Natural killer cell (primary cell): ENCODE data around the gene ARMH1. TPM values are rescaled to one million over a fixed set of nuclear protein-coding genes. Genes with fewer than 3 reads are reported as not detected.

Experiments
- ATAC-seq, 3 donors: fragments of 150-1000 bp in 2 of 3; fragments of 200-7000 bp in 1 of 3; cut with Tn5 transposase; 1 replicate in 1 of 3; 2 replicates in 2 of 3; pipeline ENCODE4 v1.10.0; 2021; ENCODE audit warnings: mild to moderate bottlenecking in 2 of 3, moderate library complexity in 2 of 3
- DNase-seq, 2 donors: peaks; one replicate each; pipeline versions ENCODE4 v3.0.0 to v3.0.0-alpha.2; 2013 to 2021; ENCODE audit warnings: mixed read lengths in 1 of 2
- H3K27ac ChIP-seq: one replicate; pipeline ENCODE4 v1.5.1; 2013; ENCODE audit warnings: mild to moderate bottlenecking, low read length
- H3K27me3 ChIP-seq: one replicate; pipeline ENCODE4 v1.6.1; 2013; ENCODE audit warnings: low read length; ENCODE audit not compliant: control insufficient read depth, insufficient read depth
- H3K36me3 ChIP-seq: one replicate; pipeline ENCODE4 v1.6.1; 2013; ENCODE audit warnings: low read length; ENCODE audit not compliant: control insufficient read depth, insufficient read depth
- H3K4me1 ChIP-seq: one replicate; pipeline ENCODE4 v1.6.1; 2013; ENCODE audit warnings: low read length; ENCODE audit not compliant: control insufficient read depth, insufficient read depth
- H3K4me3 ChIP-seq: one replicate; pipeline ENCODE4 v1.5.1; 2013; ENCODE audit warnings: low read length
- H3K9me3 ChIP-seq: one replicate; pipeline ENCODE4 v1.6.1; 2013; ENCODE audit warnings: low read length; ENCODE audit not compliant: control insufficient read depth, insufficient read depth
- H3K27ac Mint-ChIP-seq, 2 donors: one replicate each; pipeline ENCODE4 v1.8.0; 2022; ENCODE audit warnings: mild to moderate bottlenecking in 2 of 2, mixed read lengths in 2 of 2, moderate library complexity in 1 of 2
- H3K27me3 Mint-ChIP-seq, 2 donors: one replicate each; pipeline ENCODE4 v1.8.0; 2022; ENCODE audit warnings: low read depth in 2 of 2, mixed read lengths in 2 of 2
- H3K36me3 Mint-ChIP-seq: one replicate; pipeline ENCODE4 v1.8.0; 2022; ENCODE audit warnings: mixed read lengths
- H3K4me1 Mint-ChIP-seq, 2 donors: one replicate each; pipeline ENCODE4 v1.8.0; 2022; ENCODE audit warnings: mixed read lengths in 2 of 2
- H3K4me3 Mint-ChIP-seq: one replicate; pipeline ENCODE4 v1.8.0; 2022; ENCODE audit warnings: mild to moderate bottlenecking, moderate library complexity, mixed read lengths
- H3K9me3 Mint-ChIP-seq, 2 donors: one replicate each; pipeline ENCODE4 v1.8.0; 2022; ENCODE audit warnings: mixed read lengths in 2 of 2
- CTCF ChIP-seq: fragments of 200-600 bp; IDR thresholded peaks from one replicate; pipeline ENCODE4 v1.8.0; 2022; ENCODE audit warnings: antibody characterized with exemption
- WGBS: methylation state at CpG from one replicate; pipeline ENCODE4 v1.1.7; 2013; ENCODE audit warnings: missing lambda C conversion rate; ENCODE audit not compliant: insufficient coverage; 5-methylcytosine and 5-hydroxymethylcytosine counted together
- intact Hi-C: fragments of 100-400 bp; cut with micrococcal nuclease; formaldehyde crosslinking; loops from one replicate; pipeline ENCODE4 v1.14.2; 2022
- total RNA-seq, 4 donors: library from RNA; stranded (reverse); fragments of 120-200 nt in 1 of 4; gene quantifications; one replicate each; pipeline versions ENCODE4 v1.2.3 to v1.2.4, GENCODE V29; 2013 to 2022

The ARMH1 gene
- total RNA-seq, 3 donors from 2014 or later (not counting 1 experiment from before 2014, with no cell fraction given), result 1.5 to 25.5 (median 5.0) TPM

DNA sequence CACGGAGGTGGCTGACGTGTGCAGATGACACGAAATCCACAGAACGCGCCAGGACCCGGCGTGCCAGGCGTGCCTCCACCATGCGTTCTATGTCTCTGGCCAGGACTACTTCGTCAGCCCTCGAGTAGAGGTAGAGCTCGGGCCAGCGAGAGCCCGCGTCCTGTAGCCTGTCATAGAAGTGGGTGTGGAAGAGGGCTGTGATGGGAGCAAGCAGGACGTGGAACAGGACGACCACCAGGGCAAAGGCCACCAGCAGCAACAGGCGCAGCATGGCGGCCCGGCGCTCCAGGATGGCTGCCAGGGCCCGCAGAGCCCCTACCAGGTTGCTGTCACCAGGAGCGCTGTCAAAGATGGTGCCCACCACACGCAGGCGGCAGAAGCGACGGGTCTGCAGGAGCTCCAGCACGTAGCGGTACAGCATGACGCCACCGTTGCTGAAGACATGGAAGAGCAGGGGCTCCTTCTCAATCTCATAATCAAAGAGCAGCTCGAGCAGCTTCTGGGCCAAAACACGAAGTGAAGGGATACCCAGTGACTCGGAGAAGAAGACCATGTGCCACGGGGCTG, 19.8 kb upstream of the ARMH1 start:
- intact Hi-C loops, result no loop called here
- ATAC-seq, result no peak
- Histone ChIP-seq H3K27ac (no peak overlapping the region), H3K4me1 (peaks cover 2% of the 10 kb centered on the region), H3K4me3 (no peak overlapping the region), H3K9me3 (no peaks in the 10 kb centered on the region), H3K27me3 (no peaks in the 10 kb centered on the region), H3K36me3 (peaks cover 18% of the 10 kb centered on the region)
- no peak for TF ChIP-seq CTCF
- no peak overlapping the region for H3K4me3 Mint-ChIP-seq
- H3K27me3 Mint-ChIP-seq, result no peaks in the 10 kb centered on the region
- H3K4me1 Mint-ChIP-seq, result peaks cover 0 to 5% of the 10 kb centered on the region in 2 donors
- no peak overlapping the region for H3K27ac Mint-ChIP-seq
- DNase-seq, result no peak
- H3K9me3 Mint-ChIP-seq, result no peaks in the 10 kb centered on the region
- no peaks in the 10 kb centered on the region for H3K36me3 Mint-ChIP-seq
- WGBS, result 96% methylated on average over 35 of the region's 35 CpGs

DNA sequence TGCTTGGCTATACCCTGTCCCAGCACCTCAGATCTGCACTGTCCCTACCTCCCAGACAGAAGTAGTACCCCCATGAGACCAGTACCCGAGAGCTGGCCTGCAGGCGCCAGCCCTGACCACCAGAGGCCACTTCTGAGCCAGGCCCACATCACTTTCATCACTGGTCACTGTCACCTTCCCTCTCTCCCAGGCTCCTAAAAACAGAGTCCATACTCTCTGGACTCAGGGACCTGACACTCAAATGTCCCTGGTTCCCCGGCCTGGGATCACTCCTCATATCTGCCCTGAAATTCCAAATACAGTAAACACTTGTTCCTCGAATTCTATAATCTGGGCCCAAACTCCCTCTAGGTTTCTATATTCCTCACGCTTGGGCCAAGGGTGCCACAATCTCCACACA, 18.9 kb upstream of the ARMH1 start:
- H3K27me3 ChIP-seq, result no peaks in the 10 kb centered on the region
- no peak for TF ChIP-seq CTCF
- no peak overlapping the region for H3K27ac ChIP-seq
- ATAC-seq, result no peak
- Mint-ChIP-seq H3K4me1 (peaks cover 0 to 5% of the 10 kb centered on the region in 2 donors), H3K27ac (no peak overlapping the region), H3K9me3 (no peaks in the 10 kb centered on the region), H3K27me3 (no peaks in the 10 kb centered on the region), H3K36me3 (no peaks in the 10 kb centered on the region), H3K4me3 (no peak overlapping the region)
- no peak overlapping the region for H3K4me3 ChIP-seq
- H3K36me3 ChIP-seq, result peaks cover 9% of the 10 kb centered on the region
- no peaks in the 10 kb centered on the region for H3K9me3 ChIP-seq
- 86% methylated on average over 5 of the region's 5 CpGs for WGBS
- no peak for DNase-seq
- H3K4me1 ChIP-seq, result peaks cover 2% of the 10 kb centered on the region
- intact Hi-C loops, result no loop called here

DNA sequence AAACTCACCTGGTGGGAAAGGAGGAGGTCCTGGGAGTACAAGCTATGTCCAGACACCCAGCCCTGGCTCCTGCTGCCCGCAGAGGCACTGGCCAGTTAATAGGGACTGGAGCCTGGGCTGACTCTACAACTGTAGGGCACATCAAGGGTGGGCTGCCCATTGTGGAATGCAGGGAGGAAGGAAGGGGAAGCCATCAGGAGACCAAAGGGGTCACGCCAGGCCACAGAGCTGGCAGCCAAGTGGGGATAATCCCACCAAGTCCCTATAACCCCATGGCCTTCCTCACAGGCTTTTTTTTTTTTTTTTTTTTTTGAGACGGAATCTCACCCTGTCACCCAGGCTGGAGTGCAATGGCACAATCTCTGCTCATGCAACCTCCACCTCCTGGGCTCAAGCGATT, 14.9 kb upstream of the ARMH1 start:
- WGBS, result 92% methylated on average over 2 of the region's 4 CpGs

More for the DNA sequence above, 14.9 kb upstream of the ARMH1 start:
- Histone ChIP-seq H3K27me3 (no peaks in the 10 kb centered on the region), H3K4me1 (peaks cover 3% of the 10 kb centered on the region), H3K27ac (no peak overlapping the region), H3K4me3 (no peak overlapping the region), H3K36me3 (no peaks in the 10 kb centered on the region), H3K9me3 (no peaks in the 10 kb centered on the region)
- H3K4me1 Mint-ChIP-seq, result peaks cover 3 to 7% of the 10 kb centered on the region in 2 donors
- no peak for ATAC-seq
- no peaks in the 10 kb centered on the region for H3K36me3 Mint-ChIP-seq
- TF ChIP-seq CTCF, result no peak
- H3K4me3 Mint-ChIP-seq, result no peak overlapping the region
- intact Hi-C loops, result no loop called here
- DNase-seq, result no peak
- no peaks in the 10 kb centered on the region for H3K9me3 Mint-ChIP-seq
- H3K27me3 Mint-ChIP-seq, result no peaks in the 10 kb centered on the region
- H3K27ac Mint-ChIP-seq, result no peak overlapping the region
